ENCODE data around the gene CLCN2. TPM values are rescaled to one million over a fixed set of nuclear protein-coding genes. Genes with fewer than 3 reads are reported as not detected.

Gene CLCN2
- polyA plus RNA-seq, 1 donor from 2014 or later, result 13.4 TPM

DNA sequence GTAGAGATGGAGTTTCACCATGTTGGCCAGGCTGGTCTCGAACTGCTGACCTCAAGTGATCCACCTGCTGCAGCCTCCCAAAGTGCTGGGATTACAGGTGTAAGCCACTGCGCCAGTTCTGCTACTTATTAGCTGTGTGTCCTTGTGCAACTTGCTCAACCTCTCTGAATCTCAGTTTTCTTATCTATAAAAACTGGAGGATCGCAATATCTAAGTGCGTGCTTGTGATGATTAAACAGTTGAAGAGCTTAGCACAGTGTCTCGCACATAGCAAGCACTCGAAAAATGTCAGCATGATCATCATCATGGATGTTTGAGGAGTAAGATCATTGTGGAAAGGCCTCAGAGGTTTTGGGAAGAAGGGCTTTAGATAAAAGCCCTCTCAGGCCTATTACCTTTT is 10.8 kb downstream of the CLCN2 start:
- Histone ChIP-seq H3K4me2 (ENCODE audit: low read length) (no peak overlapping the region), H3K36me3 (ENCODE audit: insufficient read depth, low read length) (no peaks in the 10 kb centered on the region), H3F3A (ENCODE audit: insufficient read depth, low read length, poor library complexity, severe bottlenecking) (no peaks in the 10 kb centered on the region), H3K79me2 (replicated peaks; ENCODE audit: insufficient read depth, low read length) (no peaks in the 10 kb centered on the region), H3K4me3 (ENCODE audit: low read length) (no peak overlapping the region), H2AFZ (ENCODE audit: low read depth, low read length) (no peak overlapping the region), H3K27ac (ENCODE audit: low read length) (no peak overlapping the region), H3K9me2 (ENCODE audit: insufficient read depth, low read length) (no peaks in the 10 kb centered on the region), H3K9ac (ENCODE audit: low read length) (no peak overlapping the region), H3K9me3 (ENCODE audit: low read length) (no peaks in the 10 kb centered on the region), H3K27me3 (ENCODE audit: insufficient read depth, low read depth, low read length) (no peaks in the 10 kb centered on the region), H4K20me1 (ENCODE audit: insufficient read depth) (no peaks in the 10 kb centered on the region)
- no peak for TF ChIP-seq SMC3 (conservative IDR thresholded peaks at IDR 0.05; ENCODE audit: poor library complexity)

DNA sequence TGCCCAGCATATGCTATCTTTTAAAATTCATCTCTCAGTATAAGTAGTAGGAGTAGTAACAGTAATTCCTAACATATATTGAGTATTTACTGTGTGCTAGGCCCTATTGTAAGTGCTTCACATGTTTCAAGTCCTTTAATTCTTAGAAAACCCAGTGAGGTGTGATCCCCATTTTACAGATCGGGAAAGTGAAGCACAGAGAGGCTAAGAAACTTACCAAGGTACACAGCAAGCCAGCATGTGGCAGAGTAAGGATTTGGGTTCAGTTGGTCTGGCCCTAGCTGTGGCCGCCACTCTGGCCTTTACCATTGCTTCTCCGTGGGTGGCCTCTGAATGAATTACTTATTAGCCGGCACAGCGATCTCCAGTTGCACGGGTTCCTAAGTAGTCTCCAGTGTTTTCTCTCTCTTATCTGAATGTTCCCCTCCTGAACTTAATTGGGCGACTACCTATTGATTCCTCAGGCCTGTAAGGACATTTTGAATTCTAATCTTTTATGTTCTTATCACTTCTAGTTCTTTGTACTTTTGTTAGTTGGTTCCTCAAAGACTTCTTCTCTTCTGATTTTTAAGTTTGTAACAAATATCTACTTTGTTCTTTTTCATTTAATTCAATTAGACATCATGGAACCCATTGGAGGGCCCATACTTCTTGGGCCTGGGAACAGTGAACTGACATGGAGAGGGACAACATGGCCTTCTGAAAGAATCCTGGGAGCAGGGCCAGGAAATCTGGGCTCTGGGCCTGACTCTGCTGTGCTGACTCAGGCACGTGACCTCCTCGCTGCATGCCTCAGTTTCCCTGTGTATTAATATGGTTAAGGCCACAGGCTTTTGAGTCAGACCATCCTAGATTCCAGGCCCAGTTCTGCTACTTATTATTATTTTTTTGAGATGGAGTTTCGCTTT is 11.6 kb downstream of the CLCN2 start:
- H3K4me2 ChIP-seq (ENCODE audit: low read length), result no peak overlapping the region
- no peaks in the 10 kb centered on the region for H3K79me2 ChIP-seq (replicated peaks; ENCODE audit: insufficient read depth, low read length)
- H3K36me3 ChIP-seq (ENCODE audit: insufficient read depth, low read length), result no peaks in the 10 kb centered on the region
- no peak for TF ChIP-seq RAD21 (conservative IDR thresholded peaks at IDR 0.05)
- no peak for TF ChIP-seq TAF1 (IDR thresholded peaks at IDR 0.05; ENCODE audit: low read depth)
- no peak for TF ChIP-seq MXI1 (conservative IDR thresholded peaks at IDR 0.05; ENCODE audit: poor library complexity, severe bottlenecking)
- H3K4me3 ChIP-seq (ENCODE audit: low read length), result no peak overlapping the region
- no peak overlapping the region for H3K27ac ChIP-seq (ENCODE audit: low read length)
- no peaks in the 10 kb centered on the region for H3K27me3 ChIP-seq (ENCODE audit: insufficient read depth, low read depth, low read length)
- no peaks in the 10 kb centered on the region for H3F3A ChIP-seq (ENCODE audit: insufficient read depth, low read length, poor library complexity, severe bottlenecking)
- H3K9me2 ChIP-seq (ENCODE audit: insufficient read depth, low read length), result no peaks in the 10 kb centered on the region
- no peak overlapping the region for H2AFZ ChIP-seq (ENCODE audit: low read depth, low read length)
- no peaks in the 10 kb centered on the region for H4K20me1 ChIP-seq (ENCODE audit: insufficient read depth)
- no peak overlapping the region for H3K9ac ChIP-seq (ENCODE audit: low read length)
- no peaks in the 10 kb centered on the region for H3K9me3 ChIP-seq (ENCODE audit: low read length)

DNA sequence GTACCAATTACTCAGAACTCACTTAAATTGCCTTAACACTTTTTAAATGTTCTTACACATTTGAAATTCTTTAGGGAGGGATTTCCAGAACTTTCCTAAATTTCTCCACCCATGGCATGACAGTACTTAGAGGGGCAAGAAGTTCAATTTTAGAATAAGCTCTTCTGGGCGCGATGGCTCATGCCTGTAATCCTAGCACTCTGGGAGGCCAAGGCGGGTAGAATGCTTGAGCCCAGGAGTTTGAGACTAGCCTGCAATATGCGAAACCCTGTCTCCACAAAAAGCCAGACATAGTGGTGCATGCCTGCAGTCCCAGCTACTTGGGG is 13.4 kb downstream of the CLCN2 start:
- no peak overlapping the region for H3K4me3 ChIP-seq (ENCODE audit: low read length)
- no peaks in the 10 kb centered on the region for H3K36me3 ChIP-seq (ENCODE audit: insufficient read depth, low read length)
- H3K27ac ChIP-seq (ENCODE audit: low read length), result no peak overlapping the region
- no peaks in the 10 kb centered on the region for H3K79me2 ChIP-seq (replicated peaks; ENCODE audit: insufficient read depth, low read length)
- no peak overlapping the region for H3K4me2 ChIP-seq (ENCODE audit: low read length)
- H3K9me3 ChIP-seq (ENCODE audit: low read length), result no peaks in the 10 kb centered on the region
- no peaks in the 10 kb centered on the region for H4K20me1 ChIP-seq (ENCODE audit: insufficient read depth)
- H3K27me3 ChIP-seq (ENCODE audit: insufficient read depth, low read depth, low read length), result no peaks in the 10 kb centered on the region
- no peak for TF ChIP-seq TAF1 (IDR thresholded peaks at IDR 0.05; ENCODE audit: low read depth)
- TF ChIP-seq, protein P1, sequence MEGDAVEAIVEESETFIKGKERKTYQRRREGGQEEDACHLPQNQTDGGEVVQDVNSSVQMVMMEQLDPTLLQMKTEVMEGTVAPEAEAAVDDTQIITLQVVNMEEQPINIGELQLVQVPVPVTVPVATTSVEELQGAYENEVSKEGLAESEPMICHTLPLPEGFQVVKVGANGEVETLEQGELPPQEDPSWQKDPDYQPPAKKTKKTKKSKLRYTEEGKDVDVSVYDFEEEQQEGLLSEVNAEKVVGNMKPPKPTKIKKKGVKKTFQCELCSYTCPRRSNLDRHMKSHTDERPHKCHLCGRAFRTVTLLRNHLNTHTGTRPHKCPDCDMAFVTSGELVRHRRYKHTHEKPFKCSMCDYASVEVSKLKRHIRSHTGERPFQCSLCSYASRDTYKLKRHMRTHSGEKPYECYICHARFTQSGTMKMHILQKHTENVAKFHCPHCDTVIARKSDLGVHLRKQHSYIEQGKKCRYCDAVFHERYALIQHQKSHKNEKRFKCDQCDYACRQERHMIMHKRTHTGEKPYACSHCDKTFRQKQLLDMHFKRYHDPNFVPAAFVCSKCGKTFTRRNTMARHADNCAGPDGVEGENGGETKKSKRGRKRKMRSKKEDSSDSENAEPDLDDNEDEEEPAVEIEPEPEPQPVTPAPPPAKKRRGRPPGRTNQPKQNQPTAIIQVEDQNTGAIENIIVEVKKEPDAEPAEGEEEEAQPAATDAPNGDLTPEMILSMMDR (IDR thresholded peaks at IDR 0.05; ENCODE audit: poor library complexity, severe bottlenecking), result no peak
- TF ChIP-seq MXI1 (conservative IDR thresholded peaks at IDR 0.05; ENCODE audit: poor library complexity, severe bottlenecking), result no peak
- TF ChIP-seq, protein P2, sequence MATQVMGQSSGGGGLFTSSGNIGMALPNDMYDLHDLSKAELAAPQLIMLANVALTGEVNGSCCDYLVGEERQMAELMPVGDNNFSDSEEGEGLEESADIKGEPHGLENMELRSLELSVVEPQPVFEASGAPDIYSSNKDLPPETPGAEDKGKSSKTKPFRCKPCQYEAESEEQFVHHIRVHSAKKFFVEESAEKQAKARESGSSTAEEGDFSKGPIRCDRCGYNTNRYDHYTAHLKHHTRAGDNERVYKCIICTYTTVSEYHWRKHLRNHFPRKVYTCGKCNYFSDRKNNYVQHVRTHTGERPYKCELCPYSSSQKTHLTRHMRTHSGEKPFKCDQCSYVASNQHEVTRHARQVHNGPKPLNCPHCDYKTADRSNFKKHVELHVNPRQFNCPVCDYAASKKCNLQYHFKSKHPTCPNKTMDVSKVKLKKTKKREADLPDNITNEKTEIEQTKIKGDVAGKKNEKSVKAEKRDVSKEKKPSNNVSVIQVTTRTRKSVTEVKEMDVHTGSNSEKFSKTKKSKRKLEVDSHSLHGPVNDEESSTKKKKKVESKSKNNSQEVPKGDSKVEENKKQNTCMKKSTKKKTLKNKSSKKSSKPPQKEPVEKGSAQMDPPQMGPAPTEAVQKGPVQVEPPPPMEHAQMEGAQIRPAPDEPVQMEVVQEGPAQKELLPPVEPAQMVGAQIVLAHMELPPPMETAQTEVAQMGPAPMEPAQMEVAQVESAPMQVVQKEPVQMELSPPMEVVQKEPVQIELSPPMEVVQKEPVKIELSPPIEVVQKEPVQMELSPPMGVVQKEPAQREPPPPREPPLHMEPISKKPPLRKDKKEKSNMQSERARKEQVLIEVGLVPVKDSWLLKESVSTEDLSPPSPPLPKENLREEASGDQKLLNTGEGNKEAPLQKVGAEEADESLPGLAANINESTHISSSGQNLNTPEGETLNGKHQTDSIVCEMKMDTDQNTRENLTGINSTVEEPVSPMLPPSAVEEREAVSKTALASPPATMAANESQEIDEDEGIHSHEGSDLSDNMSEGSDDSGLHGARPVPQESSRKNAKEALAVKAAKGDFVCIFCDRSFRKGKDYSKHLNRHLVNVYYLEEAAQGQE (IDR thresholded peaks at IDR 0.05; ENCODE audit: borderline replicate concordance), result no peak
- no peak for TF ChIP-seq SMC3 (conservative IDR thresholded peaks at IDR 0.05; ENCODE audit: poor library complexity)
- no peak for TF ChIP-seq EZH2 (IDR thresholded peaks at IDR 0.05; ENCODE audit: borderline replicate concordance, insufficient read depth, low read length, poor library complexity, severe bottlenecking)
- no peak for TF ChIP-seq RAD21 (conservative IDR thresholded peaks at IDR 0.05)
- TF ChIP-seq POLR2AphosphoS5 (IDR thresholded peaks at IDR 0.05), result no peak
- no peak for TF ChIP-seq EP300 (conservative IDR thresholded peaks at IDR 0.05; ENCODE audit: poor library complexity, severe bottlenecking)
- no peaks in the 10 kb centered on the region for H3K9me2 ChIP-seq (ENCODE audit: insufficient read depth, low read length)
- H3K9ac ChIP-seq (ENCODE audit: low read length), result no peak overlapping the region
- H2AFZ ChIP-seq (ENCODE audit: low read depth, low read length), result no peak overlapping the region
- H3F3A ChIP-seq (ENCODE audit: insufficient read depth, low read length, poor library complexity, severe bottlenecking), result no peaks in the 10 kb centered on the region
